Measurements from ENCODE around the gene TREML2.

- TF ChIP-seq CTCF (IDR thresholded peaks at IDR 0.05) (no peak), POLR2A (IDR thresholded peaks at IDR 0.05) (no peak)
These were observed 27.1 kb upstream of the TREML2 start, which contains the start of gene TREML4 for GRCh38 chr6:41228096-41228495.

Measured in adrenal gland (tissue), 5 donors.